ENCODE measurements around the gene HK2.

GRCh38 chr2:74886251-74886650 lies 52.3 kb downstream of the HK2 start:
- TF ChIP-seq GATA3 (IDR thresholded peaks at IDR 0.05; ENCODE audit: borderline replicate concordance): no peak
- no peak for TF ChIP-seq CTCF (IDR thresholded peaks at IDR 0.05)
- no peak for TF ChIP-seq MAX (IDR thresholded peaks at IDR 0.05)
- no peak for TF ChIP-seq JUNB (IDR thresholded peaks at IDR 0.05)
- no peak for TF ChIP-seq RFX5 (IDR thresholded peaks at IDR 0.05)
- TF ChIP-seq POLR2A (IDR thresholded peaks at IDR 0.05; ENCODE audit: low read length): no peak
- no peak for TF ChIP-seq REST (IDR thresholded peaks at IDR 0.05)
- TF ChIP-seq RCOR1 (IDR thresholded peaks at IDR 0.05; ENCODE audit: low read depth, low read length): no peak
- TF ChIP-seq SREBF2 (IDR thresholded peaks at IDR 0.05): no peak
- TF ChIP-seq MYC (IDR thresholded peaks at IDR 0.05; ENCODE audit: borderline replicate concordance, low read length): no peak
- TF ChIP-seq TP53 (CRISPR knock-in tag; IDR thresholded peaks at IDR 0.05): no peak
- TF ChIP-seq EP300 (IDR thresholded peaks at IDR 0.05): no peak

Data from A549 (cell line).